ENCODE measurements around the gene ZACN.

The ZACN gene

GRCh38 chr17:76120658-76121008, 41.7 kb downstream of the ZACN start:
- H3K4me3 ChIP-seq (ENCODE audit: control insufficient read depth, low read depth, low read length), result no peak overlapping the region
- no peak for TF ChIP-seq CTCF (conservative IDR thresholded peaks at IDR 0.05; ENCODE audit: control insufficient read depth, insufficient read depth, low read depth, low read length)
- DNase-seq (ENCODE audit: low read depth), result no peak

- TF ChIP-seq CTCF (conservative IDR thresholded peaks at IDR 0.05; ENCODE audit: control insufficient read depth, insufficient read depth, low read depth, low read length), result no peak
Observed at GRCh38 chr17:76121932-76122430, 43.0 kb downstream of the ZACN start.

GRCh38 chr17:76122431-76123190, 43.6 kb downstream of the ZACN start:
- no peak for TF ChIP-seq CTCF (conservative IDR thresholded peaks at IDR 0.05; ENCODE audit: control insufficient read depth, insufficient read depth, low read depth, low read length)
- DNase-seq (ENCODE audit: low read depth), result no peak
- no peak overlapping the region for H3K4me3 ChIP-seq (ENCODE audit: control insufficient read depth, low read depth, low read length)

More at GRCh38 chr17:76121932-76122430, 43.0 kb downstream of the ZACN start:
- DNase-seq (ENCODE audit: low read depth), result peak; percentile 11
- H3K4me3 ChIP-seq (ENCODE audit: control insufficient read depth, low read depth, low read length), result peak overlapping the region; percentile 27

GRCh38 chr17:76123191-76123499, 44.2 kb downstream of the ZACN start:
- DNase-seq (ENCODE audit: low read depth), result no peak
- H3K4me3 ChIP-seq (ENCODE audit: control insufficient read depth, low read depth, low read length), result no peak overlapping the region
- TF ChIP-seq CTCF (conservative IDR thresholded peaks at IDR 0.05; ENCODE audit: control insufficient read depth, insufficient read depth, low read depth, low read length), result no peak

- DNase-seq (ENCODE audit: low read depth), result no peak
- no peak overlapping the region for H3K4me3 ChIP-seq (ENCODE audit: control insufficient read depth, low read depth, low read length)
- TF ChIP-seq CTCF (conservative IDR thresholded peaks at IDR 0.05; ENCODE audit: control insufficient read depth, insufficient read depth, low read depth, low read length), result no peak
Observed at GRCh38 chr17:76123749-76124581, 45.0 kb downstream of the ZACN start.

GRCh38 chr17:76124582-76125390, 45.8 kb downstream of the ZACN start:
- H3K4me3 ChIP-seq (ENCODE audit: control insufficient read depth, low read depth, low read length), result no peak overlapping the region
- peak; percentile 32 for TF ChIP-seq CTCF (conservative IDR thresholded peaks at IDR 0.05; ENCODE audit: control insufficient read depth, insufficient read depth, low read depth, low read length)
- DNase-seq (ENCODE audit: low read depth), result peak; percentile 14
